Measurements from ENCODE around the gene PTPRD. TPM values are rescaled to one million over a fixed set of nuclear protein-coding genes. Genes with fewer than 3 reads are reported as not detected.

Gene PTPRD
- polyA plus RNA-seq, 1 experiment = 0.39 TPM

GRCh38 chr9:8508671-8509290 is 2104.0 kb downstream of the PTPRD start:
- DNase-seq (ENCODE audit: low read depth) = no peak
- CTCF ChIA-PET = no interaction called here
- no peaks in the 10 kb centered on the region for H3K27me3 ChIP-seq (ENCODE audit: control insufficient read depth, insufficient read depth, low read length)
- POLR2A ChIA-PET = no interaction called here
- no peak for TF ChIP-seq CTCF (IDR thresholded peaks at IDR 0.05; ENCODE audit: insufficient read depth, low read depth, low read length)
- H3K36me3 ChIP-seq (ENCODE audit: control insufficient read depth, insufficient read depth, low read length) = no peaks in the 10 kb centered on the region
- no peak overlapping the region for H3K4me3 ChIP-seq (ENCODE audit: low read depth, low read length)

GRCh38 chr9:8494571-8494970 is 2118.2 kb downstream of the PTPRD start:
- H3K4me3 ChIP-seq (ENCODE audit: low read depth, low read length) = no peak overlapping the region
- no peak for DNase-seq (ENCODE audit: low read depth)
- TF ChIP-seq CTCF (IDR thresholded peaks at IDR 0.05; ENCODE audit: insufficient read depth, low read depth, low read length) = no peak
- H3K27me3 ChIP-seq (ENCODE audit: control insufficient read depth, insufficient read depth, low read length) = no peaks in the 10 kb centered on the region
- ChIA-PET CTCF (no interaction called here), POLR2A (no interaction called here)
- H3K36me3 ChIP-seq (ENCODE audit: control insufficient read depth, insufficient read depth, low read length) = no peaks in the 10 kb centered on the region

- POLR2A ChIA-PET = no interaction called here
- no peak for TF ChIP-seq CTCF (IDR thresholded peaks at IDR 0.05; ENCODE audit: insufficient read depth, low read depth, low read length)
Observed at GRCh38 chr9:8492679-8493078, 2120.1 kb downstream of the PTPRD start.

GRCh38 chr9:8492024-8492423 is 2120.8 kb downstream of the PTPRD start:
- H3K27me3 ChIP-seq (ENCODE audit: control insufficient read depth, insufficient read depth, low read length) = no peaks in the 10 kb centered on the region
- no peak for DNase-seq (ENCODE audit: low read depth)
- no peaks in the 10 kb centered on the region for H3K36me3 ChIP-seq (ENCODE audit: control insufficient read depth, insufficient read depth, low read length)
- H3K4me3 ChIP-seq (ENCODE audit: low read depth, low read length) = no peak overlapping the region
- no peak for TF ChIP-seq CTCF (IDR thresholded peaks at IDR 0.05; ENCODE audit: insufficient read depth, low read depth, low read length)
- POLR2A ChIA-PET = no interaction called here
- CTCF ChIA-PET = no interaction called here

More at GRCh38 chr9:8492679-8493078, 2120.1 kb downstream of the PTPRD start:
- Histone ChIP-seq H3K4me3 (ENCODE audit: low read depth, low read length) (no peak overlapping the region), H3K36me3 (ENCODE audit: control insufficient read depth, insufficient read depth, low read length) (no peaks in the 10 kb centered on the region), H3K27me3 (ENCODE audit: control insufficient read depth, insufficient read depth, low read length) (no peaks in the 10 kb centered on the region)
- DNase-seq (ENCODE audit: low read depth) = no peak
- CTCF ChIA-PET = no interaction called here

- Histone ChIP-seq H3K27me3 (ENCODE audit: control insufficient read depth, insufficient read depth, low read length) (no peaks in the 10 kb centered on the region), H3K36me3 (ENCODE audit: control insufficient read depth, insufficient read depth, low read length) (no peaks in the 10 kb centered on the region), H3K4me3 (ENCODE audit: low read depth, low read length) (no peak overlapping the region)
- no peak for DNase-seq (ENCODE audit: low read depth)
- no peak for TF ChIP-seq CTCF (IDR thresholded peaks at IDR 0.05; ENCODE audit: insufficient read depth, low read depth, low read length)
- ChIA-PET POLR2A (no interaction called here), CTCF (no interaction called here)
Observed at GRCh38 chr9:8491563-8491962, 2121.2 kb downstream of the PTPRD start.
